MV-4-11 (cell line): Measurements from ENCODE around the gene CIAO1.
"Not testable (repeated sequence)": the region's sequence is repeated elsewhere in the genome, so short reads cannot be mapped to it uniquely, and the experiment has no call there.

Experiments used
- DNase-seq: peaks from one replicate; lab custom pipeline; 2025; lab: John Stamatoyannopoulos, UW

The CIAO1 gene

DNA sequence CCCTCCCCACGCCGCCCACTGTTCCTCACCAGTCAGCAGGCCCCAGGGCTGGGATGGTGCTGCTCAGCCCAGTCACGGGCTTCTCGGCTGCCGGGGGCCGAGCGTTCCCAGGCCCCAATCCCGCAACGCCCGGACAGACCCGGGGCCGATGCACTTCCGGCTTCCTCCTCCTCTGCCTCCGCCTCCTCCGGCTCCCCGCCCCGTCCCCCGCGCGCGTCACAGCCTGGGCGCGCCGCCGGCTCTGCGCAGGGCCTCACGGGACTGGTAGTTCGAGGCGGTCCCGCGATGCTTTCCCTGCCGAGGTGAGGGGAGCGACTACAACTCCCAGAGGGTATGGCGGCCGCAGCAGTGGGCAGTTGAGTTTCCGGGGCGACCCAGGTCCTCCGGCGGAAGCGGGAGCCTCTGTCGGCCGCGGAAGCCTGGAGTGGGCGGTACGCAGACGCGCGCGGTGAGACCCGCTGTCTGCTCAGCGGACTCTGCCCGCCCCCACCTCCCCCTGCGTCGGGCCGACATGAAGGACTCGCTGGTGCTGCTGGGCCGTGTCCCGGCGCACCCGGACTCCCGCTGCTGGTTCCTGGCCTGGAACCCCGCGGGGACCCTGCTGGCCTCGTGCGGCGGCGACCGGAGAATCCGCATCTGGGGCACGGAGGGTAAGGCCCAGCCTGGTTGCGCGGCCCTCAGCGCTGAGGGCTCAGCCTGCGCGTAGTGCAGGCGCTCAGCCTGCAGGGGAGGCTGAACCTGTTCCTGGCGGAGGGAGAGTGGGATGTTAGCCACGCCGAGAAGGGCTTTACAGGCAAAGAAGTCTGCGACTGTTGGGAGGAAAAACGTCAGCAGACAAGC, at the start of gene CIAO1, which contains the start of gene TMEM127:
CIAO1 (plus strand) TSS at position 386 of the 840 bp plus-strand sequence; CDS start at position 512, 126 bp downstream.
TMEM127 (minus strand) TSS at position 158 of the 840 bp plus-strand sequence. CDS start 616 bp downstream, outside the sequence.
- peak; percentile 96 for DNase-seq

DNA sequence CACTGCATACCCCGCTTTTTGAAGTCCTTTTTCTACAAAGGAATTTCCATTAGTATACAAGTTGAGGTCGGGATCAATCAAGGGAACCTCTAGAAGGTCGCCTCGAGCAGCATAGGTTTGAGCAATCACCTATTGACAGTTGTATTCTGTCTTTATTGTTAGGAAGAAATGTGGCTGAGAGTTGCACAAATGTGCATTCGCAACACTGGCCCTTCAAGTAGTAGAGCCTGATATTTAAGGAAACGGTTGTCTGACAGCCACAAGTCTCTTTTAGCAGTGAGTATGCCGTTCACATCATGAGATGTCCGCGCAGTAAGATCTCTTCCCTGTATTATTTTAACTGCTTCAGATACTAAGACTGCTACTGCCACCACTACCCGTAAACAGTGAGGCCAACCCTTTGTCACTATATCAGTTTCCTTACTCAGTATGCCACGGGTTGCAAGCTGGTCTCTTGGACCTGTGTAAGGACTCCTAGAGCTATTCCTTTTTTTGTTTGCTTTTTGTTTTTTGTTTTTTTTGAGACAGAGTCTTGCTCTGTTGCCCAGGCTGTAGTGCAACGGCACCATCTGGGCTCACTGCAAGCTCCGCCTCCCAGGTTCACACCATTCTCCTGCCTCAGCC, 47.4 kb upstream of the CIAO1 start:
- peak; percentile 72 for DNase-seq

DNA sequence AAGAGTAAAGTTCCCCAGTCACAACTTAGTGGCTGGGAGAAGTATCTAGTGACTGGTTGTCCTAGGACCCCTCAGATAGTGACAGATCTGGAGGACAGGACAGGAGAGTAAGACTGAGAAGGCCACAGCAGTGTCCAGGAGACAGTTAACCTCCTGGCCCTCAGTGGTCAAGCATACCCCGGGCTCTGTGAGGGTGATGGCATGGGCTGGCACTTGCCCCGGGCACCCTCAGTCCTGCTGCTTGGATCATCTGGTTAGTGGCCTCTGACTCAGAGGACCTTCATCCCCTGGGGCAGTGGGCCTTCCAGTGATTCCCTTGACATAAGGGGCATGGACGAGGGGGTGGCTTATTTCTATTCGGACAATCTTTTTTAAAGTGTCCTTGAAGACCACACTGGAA, 46.1 kb upstream of the CIAO1 start:
- not testable (repeated sequence) for DNase-seq

DNA sequence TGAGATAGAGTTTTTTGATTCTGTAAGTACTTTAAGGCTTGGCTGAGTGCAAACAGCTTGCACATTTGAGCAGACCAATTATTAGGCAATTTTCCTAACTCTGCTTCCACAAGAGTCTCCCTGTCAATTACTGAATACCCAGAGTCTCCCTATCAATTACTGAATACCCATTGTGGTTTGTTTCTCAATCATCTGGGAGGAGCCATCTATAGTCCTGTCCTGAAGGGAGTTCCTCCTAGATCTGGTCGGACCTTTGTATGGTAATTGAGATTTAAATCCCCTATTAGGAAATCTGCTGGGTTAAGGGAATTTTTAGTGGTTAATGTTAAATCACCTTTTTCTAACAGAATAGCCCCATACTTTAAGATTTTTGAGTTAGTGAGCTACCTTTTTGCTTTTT, 44.9 kb upstream of the CIAO1 start:
- peak; percentile 81 for DNase-seq

DNA sequence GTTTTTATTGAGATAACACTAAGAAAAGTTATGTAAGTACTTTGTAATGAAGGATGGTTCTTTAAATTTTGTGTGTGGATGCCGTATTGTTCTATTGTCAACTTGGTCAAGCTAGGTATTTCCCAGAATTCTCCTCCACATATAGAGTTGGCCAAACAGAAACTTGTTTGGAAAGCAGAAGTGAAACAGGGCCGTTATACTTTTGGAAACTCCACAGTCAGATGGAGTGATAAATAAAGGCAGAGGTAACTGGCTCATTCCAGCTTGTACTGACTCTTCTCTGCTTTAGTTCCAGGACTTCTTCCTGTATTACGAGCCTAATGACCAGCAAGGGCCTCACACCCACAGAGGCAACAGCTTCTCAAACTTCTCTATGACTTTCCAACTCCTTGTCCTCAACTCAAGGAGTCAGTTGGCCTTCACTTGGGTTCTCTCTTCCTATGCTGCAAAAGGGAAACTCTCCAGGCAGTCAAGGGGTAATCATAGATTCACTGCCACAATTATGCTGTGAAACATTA, 41.0 kb upstream of the CIAO1 start:
- DNase-seq = peak; percentile 97

DNA sequence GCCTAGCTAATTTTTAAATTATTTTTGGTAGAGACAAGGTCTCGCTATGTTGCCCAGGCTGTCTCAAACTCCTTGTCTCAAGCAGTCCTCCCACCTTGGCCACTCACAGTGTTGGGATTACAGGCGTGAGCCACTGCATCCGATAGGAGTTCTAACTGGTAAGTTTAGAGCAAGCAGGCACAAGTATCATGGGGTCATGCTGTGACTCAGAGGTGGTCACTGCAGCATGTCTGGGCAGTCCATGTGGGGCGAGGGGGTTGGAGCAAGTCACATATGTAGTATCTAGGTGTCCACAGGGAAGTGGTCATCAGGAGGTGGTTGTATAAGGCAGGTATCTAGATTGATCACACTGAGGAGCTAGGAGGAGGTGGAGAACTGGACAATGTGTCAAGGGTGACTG, 34.7 kb upstream of the CIAO1 start:
- DNase-seq = no peak

DNA sequence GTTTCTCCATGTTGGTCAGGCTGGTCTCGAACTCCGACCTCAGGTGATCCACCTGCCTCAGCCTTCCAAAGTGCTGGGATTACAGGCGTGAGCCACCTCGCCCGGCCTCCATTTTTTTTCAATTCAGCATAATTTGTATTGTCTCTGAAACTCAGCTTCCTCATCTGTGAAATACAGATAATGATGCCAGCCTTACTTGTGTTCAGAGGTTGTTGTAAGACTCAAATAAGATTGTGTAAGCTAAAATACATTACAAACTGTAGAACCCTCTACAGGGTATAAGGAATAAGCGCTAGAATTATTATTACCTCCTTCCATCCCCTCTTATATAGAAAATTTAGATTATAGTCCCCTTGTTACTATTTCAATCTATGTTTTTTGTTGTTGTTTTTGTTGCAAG, 32.6 kb upstream of the CIAO1 start:
- peak; percentile 35 for DNase-seq

DNA sequence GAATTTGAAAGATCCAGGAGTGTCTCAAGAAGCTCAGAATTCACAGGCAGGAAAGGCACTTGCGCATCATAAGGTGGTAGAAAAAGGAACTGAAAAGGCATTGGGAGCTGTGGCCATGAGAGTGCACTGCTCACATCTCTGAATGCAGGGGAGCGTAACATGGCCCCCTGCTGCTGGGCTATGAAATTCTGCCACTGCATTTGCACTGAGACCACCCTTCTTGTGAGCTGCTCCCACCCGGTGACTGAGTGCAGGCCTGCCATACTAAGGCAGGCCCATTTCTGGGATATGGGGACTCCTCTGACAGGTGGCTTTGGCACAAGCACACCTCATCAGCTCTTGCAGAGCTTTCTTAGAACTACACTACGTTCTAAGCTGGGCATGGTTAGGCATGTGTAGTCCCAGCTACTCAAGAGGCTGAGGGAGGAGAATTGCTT, 32.1 kb upstream of the CIAO1 start:
- DNase-seq = peak; percentile 75

DNA sequence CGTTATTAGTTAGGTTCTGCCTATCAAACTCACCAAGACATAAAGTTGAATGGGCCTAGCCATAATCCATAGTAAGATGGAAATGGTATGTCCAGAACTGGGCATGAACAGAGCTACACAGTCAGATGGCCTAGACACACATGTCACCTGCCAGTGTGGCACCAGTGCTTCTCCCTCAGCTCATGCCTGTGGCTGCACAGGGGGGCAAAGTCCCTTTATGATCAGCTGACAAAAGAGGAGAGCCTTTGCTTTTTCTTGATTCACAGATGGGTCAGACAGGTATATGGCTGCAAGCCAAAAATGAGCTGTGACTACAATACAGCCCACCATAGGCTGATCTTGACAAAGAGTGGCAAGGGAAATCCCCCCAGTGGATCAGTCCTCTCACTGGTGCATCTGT, 29.1 kb upstream of the CIAO1 start:
- no peak for DNase-seq

DNA sequence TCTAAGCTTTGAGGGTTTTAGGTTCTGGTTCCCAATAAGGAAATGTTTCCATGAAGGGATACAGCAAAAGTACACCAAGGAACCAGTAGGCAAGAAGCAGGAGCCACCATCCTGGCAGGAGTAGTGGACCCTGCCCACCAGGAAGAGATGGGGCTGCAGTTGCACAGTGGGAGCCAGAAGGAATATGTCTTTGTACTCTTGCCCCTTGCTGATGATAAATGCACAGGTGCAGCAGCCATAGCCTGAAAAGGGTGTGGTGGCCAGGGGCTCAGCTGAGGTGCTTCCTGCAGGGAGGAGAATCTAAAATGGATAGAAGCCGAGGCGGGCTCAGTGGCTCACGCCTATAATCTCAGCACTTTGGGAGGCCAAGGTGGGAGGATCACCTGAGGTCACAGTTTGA, 27.8 kb upstream of the CIAO1 start:
- no peak for DNase-seq

DNA sequence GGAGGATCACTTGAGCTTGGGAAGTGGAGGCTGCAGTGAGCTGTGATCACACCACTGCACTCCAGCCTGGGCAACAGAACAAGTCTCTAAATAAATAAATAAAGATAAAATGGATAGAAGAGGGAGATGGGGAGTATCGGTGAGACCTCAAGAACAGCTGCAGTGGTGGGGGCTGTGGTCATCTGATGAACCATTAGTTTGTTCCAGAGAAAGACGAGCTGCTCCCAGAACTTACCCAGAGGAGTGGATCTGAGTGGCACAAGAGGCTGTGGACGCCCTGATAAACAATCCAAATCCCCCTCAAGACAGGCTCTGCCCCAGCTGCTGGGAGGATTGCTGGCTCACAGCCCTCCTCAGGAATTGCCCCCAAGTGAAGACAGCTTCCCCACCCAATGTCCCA, 26.9 kb upstream of the CIAO1 start:
- no peak for DNase-seq

DNA sequence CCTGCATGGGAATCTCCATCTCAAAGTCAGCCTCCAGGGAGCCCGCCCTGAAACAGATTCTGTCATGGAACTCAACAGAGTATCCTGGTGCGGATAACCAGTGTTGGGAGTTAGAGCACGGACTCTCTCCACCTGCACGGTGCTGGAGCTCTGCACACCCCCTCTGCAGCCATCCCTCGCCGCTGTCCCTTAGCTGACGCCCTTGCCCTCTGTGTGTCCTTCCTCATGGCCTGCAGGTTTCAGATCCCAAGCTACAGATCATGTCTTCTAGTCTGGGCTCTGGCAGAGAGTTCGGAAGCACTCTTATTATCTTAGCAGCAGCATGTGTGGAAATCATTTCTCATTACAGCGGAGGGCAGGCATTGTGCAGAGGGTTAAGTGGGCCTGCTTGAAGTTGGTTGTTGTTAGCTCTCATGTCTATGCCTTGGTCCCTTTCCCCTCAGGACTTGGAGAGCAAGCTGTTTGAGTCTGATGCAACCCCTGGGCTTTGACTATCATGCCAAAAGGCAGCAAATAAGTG, 26.2 kb upstream of the CIAO1 start:
- no peak for DNase-seq

DNA sequence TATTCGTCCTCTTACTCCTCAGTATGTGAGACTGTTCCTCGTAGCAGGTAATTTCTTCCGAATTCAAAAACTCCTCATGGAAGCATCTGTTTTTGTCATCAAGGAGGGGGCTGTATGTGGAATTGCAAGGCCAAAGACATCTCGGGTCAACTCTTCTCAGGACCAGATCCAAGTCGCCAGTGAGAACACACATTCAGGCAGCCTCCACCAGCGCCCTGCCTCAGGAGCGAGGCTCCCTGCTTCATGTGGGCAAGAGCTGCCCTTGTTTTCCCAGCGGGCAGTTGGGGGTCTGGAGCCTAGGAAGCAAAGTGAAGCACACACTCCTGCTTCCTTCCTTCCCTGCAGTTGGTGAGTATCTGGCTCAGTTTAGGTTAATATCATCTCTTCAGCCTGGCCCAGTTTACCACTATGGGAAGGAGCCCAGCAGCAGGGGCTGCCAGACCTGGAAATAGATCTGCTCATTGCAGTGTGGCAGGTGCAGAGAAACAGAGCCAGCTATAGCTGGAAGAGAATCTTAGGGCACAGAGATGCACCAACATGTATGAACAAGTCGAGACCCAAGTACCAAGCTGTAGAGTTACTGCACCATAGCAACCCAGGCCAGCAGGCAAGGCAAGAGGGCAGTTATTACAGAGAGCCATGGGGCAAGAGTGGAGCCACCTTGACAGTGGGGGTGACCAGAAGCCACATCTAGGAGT, 25.5 kb upstream of the CIAO1 start:
- no peak for DNase-seq

DNA sequence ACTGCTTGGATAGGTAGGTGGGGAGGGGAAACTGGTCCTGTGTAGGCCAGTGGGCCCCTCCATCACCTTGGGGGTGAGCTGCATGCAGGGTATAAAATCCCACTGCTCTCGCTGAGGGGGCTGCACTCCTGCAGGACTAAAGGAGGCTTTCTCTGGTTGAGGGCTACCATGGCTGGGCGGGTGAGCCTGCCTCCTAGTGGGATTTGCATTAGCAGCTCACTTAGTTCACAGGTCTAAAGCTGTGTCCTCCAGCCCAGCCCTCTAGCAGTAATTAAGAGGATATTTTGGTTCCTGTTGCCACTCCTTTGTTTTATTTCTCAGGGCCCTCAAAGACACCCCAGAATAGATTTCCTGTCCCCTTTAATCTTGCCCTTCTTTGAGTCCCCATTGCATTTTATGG, 24.8 kb upstream of the CIAO1 start:
- DNase-seq = no peak

DNA sequence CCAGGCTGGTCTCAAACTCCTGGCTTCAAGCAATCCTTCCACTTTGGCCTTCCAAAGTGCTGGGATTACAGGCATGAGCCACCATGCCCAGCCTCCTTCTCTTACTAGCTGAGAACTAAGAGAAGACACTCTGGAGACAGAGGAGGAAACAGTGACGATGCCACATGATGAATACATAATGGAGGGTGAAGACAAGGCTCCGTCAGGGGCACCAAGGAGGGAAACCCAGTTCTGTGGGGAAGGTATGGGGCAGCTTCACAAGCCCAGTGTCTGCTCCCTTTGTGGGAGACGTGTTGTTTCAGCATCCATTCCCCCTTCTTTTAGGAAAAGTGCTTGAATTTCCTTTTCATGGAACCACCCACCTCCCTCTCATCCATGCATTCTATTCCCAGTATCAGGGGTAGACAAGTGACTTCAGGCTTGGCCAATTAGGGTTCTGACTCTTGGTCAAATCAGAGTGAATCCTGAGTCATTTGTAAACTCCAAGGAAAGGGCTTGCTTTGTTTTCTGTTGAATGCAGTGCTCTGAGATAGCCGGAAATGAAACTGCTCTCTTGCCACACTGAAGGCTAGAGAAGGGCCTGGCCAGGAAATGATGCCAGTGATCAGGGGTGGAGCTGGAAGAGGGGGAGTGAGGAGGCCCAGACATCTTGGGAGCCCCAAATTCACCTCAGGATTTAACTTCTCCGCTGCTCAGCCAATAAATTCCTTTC, 24.0 kb upstream of the CIAO1 start:
- peak; percentile 92 for DNase-seq

DNA sequence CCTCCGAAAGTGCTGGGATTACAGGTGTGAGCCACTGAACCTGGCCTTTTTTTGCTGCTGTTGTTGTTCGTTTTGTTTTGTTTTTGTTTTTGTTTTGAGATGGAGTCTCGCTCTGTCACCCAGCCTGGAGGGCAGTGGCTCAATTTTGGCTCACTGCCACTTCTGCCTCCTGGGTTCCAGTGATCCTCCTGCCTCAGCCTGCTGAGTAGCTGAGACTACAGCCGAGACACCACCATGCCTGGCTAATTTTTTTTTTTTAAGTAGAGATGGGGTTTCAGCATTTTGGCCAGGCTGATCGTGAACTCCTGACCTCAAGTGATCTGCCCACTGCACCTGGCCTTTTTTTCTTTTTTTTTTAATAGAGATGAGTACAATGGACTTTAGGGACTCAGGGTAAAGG, 22.2 kb upstream of the CIAO1 start:
- DNase-seq = no peak

DNA sequence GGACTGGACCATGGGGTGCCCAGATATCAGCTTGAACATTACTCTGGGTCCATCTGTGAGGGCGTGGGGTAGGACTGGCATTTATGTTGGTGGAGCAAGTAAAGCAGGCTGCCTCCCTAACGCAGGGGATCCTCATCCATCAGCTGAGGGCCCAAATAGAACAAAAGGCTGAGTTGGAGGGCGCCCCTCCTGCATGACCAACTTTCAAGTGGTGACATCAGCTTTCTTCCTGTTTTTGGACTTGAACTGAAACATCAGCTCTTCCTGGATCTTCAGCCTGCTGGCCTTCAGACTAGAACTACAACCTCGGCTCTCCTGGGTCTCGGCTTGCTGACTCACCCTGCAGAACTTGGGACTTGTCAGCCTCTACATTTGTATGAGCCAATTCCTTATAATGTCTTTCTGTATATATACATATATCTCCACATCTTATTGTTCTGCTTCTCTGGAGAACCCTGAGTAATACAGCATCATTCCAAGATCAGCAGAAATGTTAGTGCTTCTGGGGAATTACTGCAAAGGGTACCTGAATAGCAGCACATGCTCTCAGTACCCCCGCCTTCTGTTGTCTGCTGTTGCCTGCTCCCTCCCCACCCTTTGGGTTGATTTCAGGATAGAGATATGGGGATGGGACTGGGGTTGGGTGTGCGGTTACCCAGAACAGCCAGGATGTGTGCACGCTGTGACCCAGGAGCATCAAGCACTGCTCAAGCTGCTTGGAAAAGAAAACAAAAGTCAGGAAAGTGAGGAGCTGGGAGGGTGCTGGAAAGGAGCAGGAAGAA, 20.2 kb upstream of the CIAO1 start:
- DNase-seq = peak; percentile 93

DNA sequence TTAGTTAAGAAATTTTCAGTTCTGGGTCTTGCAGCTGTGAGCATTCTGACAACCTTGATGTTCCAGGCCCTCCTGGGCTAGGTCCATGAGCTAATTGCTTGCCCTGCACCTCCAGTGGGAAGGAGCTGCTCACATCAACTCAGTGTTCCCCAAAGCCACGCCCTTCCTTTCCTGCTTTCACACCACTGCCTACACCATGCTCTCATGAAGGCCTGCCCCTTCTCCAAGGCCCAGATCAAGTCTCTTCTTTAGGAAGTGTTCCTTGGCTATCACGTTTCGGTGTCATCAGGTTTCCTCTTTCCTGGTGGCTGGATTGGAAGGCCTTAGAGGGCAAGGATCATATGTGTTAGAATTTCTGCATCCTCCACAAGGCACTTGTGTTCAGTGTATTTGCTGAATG, 19.0 kb upstream of the CIAO1 start:
- peak; percentile 13 for DNase-seq

DNA sequence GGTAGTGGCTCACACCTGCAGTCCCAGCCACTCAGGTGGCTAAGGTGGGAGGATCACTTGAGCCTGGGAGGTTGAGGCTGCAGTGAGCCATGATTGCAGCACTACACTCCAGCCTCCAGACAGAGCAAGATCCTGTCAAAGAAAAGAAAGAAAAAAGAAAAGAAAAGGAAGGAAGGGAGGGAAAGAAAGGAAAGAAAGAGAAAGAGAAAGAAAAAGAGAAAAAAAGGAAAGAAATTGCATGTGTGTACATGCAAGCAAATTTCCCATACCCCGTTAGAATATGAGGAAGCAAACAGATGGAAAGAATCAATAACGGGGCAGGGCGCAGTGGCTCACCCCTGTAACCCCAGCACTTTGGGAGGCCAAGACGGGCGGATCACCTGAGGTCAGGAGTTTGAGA, 18.1 kb upstream of the CIAO1 start:
- no peak for DNase-seq

DNA sequence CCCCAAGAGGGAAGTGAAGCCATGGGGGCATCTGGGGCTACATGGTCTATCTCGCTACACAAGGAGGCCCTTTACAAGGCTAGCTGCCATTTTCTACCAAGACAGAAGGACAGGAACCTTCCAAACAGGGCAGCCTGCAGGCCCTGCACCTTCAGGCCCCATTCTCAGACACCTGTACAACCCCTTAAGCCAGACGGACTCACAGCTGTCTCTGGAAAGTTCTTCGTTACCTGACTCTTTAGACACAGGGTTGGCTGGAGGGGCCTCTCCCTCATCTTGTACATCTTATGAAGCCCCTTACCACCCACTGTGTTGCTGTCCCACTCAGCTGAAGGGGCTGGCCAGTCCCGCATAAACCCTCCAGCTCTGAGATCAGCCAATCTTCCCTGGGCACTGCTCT, 17.4 kb upstream of the CIAO1 start:
- DNase-seq = no peak

DNA sequence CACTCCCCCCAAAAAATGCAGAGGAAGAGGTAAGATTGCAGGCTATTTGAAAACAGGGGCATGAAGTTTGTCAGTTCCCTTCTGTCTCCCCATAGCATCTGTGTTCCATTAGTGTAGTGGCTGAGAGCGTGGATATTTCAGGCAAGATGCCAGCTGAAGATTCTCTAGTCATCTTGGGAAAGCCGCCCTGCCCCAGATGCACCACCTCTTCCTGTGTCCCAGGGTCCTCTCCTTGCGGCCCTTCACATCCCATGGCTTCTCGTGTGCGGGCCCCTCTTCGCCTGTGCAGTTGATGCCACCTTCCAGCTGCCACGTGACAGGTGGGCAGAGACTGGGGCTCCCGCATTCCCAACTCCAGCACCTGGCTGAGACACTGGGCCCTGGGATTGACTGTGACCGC, 16.4 kb upstream of the CIAO1 start:
- no peak for DNase-seq
